T-helper 17 cell (primary cell): ENCODE data around the gene CASP2. TPM values are rescaled to one million over a fixed set of nuclear protein-coding genes. Genes with fewer than 3 reads are reported as not detected.

Experiments used
- ATAC-seq: fragments of 150-1000 bp; cut with Tn5 transposase; 2 replicates; pipeline ENCODE4 v1.10.0; 2021; ENCODE audit warnings: mild to moderate bottlenecking, moderate library complexity
- DNase-seq, 3 donors: peaks; one replicate each; pipeline versions ENCODE4 v3.0.0 to v3.0.0-alpha.2; 2020 to 2021
- H3K9me3 ChIP-seq: one replicate; pipeline ENCODE4 v1.7.0; 2013; ENCODE audit warnings: low read length, mild to moderate bottlenecking; ENCODE audit not compliant: control insufficient read depth, poor library complexity, severe bottlenecking
- H3K27ac Mint-ChIP-seq: one replicate; pipeline ENCODE4 v1.8.0; 2022; ENCODE audit warnings: mild to moderate bottlenecking, moderate library complexity, mixed read lengths
- H3K27me3 Mint-ChIP-seq: one replicate; pipeline ENCODE4 v1.8.0; 2022; ENCODE audit warnings: mixed read lengths
- H3K36me3 Mint-ChIP-seq: one replicate; pipeline ENCODE4 v1.8.0; 2022; ENCODE audit warnings: low read depth, mixed read lengths
- H3K4me1 Mint-ChIP-seq: one replicate; pipeline ENCODE4 v1.8.0; 2022; ENCODE audit warnings: mild to moderate bottlenecking, mixed read lengths
- H3K4me3 Mint-ChIP-seq: one replicate; pipeline ENCODE4 v1.8.0; 2022; ENCODE audit warnings: mild to moderate bottlenecking, moderate library complexity, mixed read lengths
- total RNA-seq, 4 donors: library from RNA in 2 of 4; stranded (reverse) in 2 of 4; gene quantifications; one replicate each; pipeline ENCODE4 v1.2.3 and lab custom pipeline; 2022 to 2026

Gene CASP2
- total RNA-seq, 2 donors from 2014 or later, result 49.3 to 52.5 TPM

GRCh38 chr7:143356414-143357050, 68.4 kb downstream of the CASP2 start:
- Mint-ChIP-seq H3K27me3 (peaks cover 22% of the 10 kb centered on the region), H3K4me1 (peaks cover 17% of the 10 kb centered on the region), H3K36me3 (peaks cover 3% of the 10 kb centered on the region), H3K4me3 (no peak overlapping the region), H3K27ac (no peak overlapping the region)
- no peak for ATAC-seq
- H3K9me3 ChIP-seq, result no peaks in the 10 kb centered on the region
- DNase-seq, result no peak

Other genes with a start within 250 kb of the CASP2 start
- gene OR6V1, start 236.0 kb upstream of the CASP2 start, total RNA-seq, result not detected
- gene PIP, start 156.3 kb upstream of the CASP2 start, total RNA-seq, result not detected
- gene TAS2R39, start 104.9 kb upstream of the CASP2 start, total RNA-seq, result not detected
- gene TAS2R40, start 66.3 kb upstream of the CASP2 start, total RNA-seq, result not detected
- gene GSTK1, start 24.9 kb upstream of the CASP2 start, total RNA-seq, result 100 to 1,000 TPM; 428 to 433 TPM
- under 1 TPM; 0.77 to 0.86 TPM for gene TMEM139, start 3.4 kb upstream of the CASP2 start, total RNA-seq
- not detected for gene CLCN1, start 27.8 kb downstream of the CASP2 start, total RNA-seq
- gene FAM131B, start 74.4 kb downstream of the CASP2 start, total RNA-seq, result under 1 TPM; 0.23 to 0.42 TPM
- 100 to 1,000 TPM; 151 to 165 TPM for gene ZYX, start 93.0 kb downstream of the CASP2 start, total RNA-seq
- gene EPHA1, start 120.5 kb downstream of the CASP2 start, total RNA-seq, result 10 to 100 TPM in 1 of 2 donors, 1 to 10 TPM in 1; 9.4 to 19.7 TPM
- under 1 TPM; 0.60 to 0.80 TPM for gene TAS2R60, start 155.1 kb downstream of the CASP2 start, total RNA-seq
- under 1 TPM; 0.52 to 0.99 TPM for gene TAS2R41, start 189.5 kb downstream of the CASP2 start, total RNA-seq